GM19099 (cell line): Measurements from ENCODE around the gene PPP5C.

Experiments
- POLR2A ChIP-seq: IDR thresholded peaks from 3 replicates; pipeline ENCODE4 v1.6.1; 2011; ENCODE audit warnings: low read depth; ENCODE audit not compliant: insufficient read length; ENCODE audit errors: extremely low read depth

Gene PPP5C

GRCh38 chr19:46351241-46352041 is 4.6 kb downstream of the PPP5C start:
- no peak for TF ChIP-seq POLR2A

GRCh38 chr19:46353730-46354528 is 7.0 kb downstream of the PPP5C start:
- TF ChIP-seq POLR2A = no peak

- TF ChIP-seq POLR2A = no peak
Measured at GRCh38 chr19:46355234-46356148, 8.6 kb downstream of the PPP5C start.

- no peak for TF ChIP-seq POLR2A
Measured at GRCh38 chr19:46356149-46357055, 9.5 kb downstream of the PPP5C start.

GRCh38 chr19:46357846-46358583 is 11.1 kb downstream of the PPP5C start:
- no peak for TF ChIP-seq POLR2A

- TF ChIP-seq POLR2A = no peak
Measured at GRCh38 chr19:46361915-46362314, 15.0 kb downstream of the PPP5C start.

- TF ChIP-seq POLR2A = no peak
Measured at GRCh38 chr19:46364359-46364758, 17.5 kb downstream of the PPP5C start.

GRCh38 chr19:46365561-46365960 is 18.7 kb downstream of the PPP5C start:
- TF ChIP-seq POLR2A = no peak

- TF ChIP-seq POLR2A = no peak
Measured at GRCh38 chr19:46366620-46367292, 19.9 kb downstream of the PPP5C start.

GRCh38 chr19:46367426-46367825 is 20.5 kb downstream of the PPP5C start:
- no peak for TF ChIP-seq POLR2A

GRCh38 chr19:46368116-46368515 is 21.2 kb downstream of the PPP5C start:
- TF ChIP-seq POLR2A = no peak

GRCh38 chr19:46369817-46370216 is 22.9 kb downstream of the PPP5C start:
- no peak for TF ChIP-seq POLR2A

GRCh38 chr19:46371371-46371901 is 24.5 kb downstream of the PPP5C start:
- no peak for TF ChIP-seq POLR2A
